GM13977 (cell line): Measurements from ENCODE around the gene CNR2.

Source experiments
- DNase-seq: peaks from one replicate; pipeline ENCODE4 v3.0.0; 2012; ENCODE audit warnings: low spot score
- in situ Hi-C: fragments of 300-500 bp; cut with MboI; formaldehyde crosslinking; loops from one replicate; pipeline ENCODE4 v1.12.0; 2022; ENCODE audit warnings: low sequenced_read_pairs, low pct_unique_long_range_greater_than_20kb, mixed read lengths, inconsistent platforms; ENCODE audit not compliant: unreplicated experiment
- TF ChIP-seq, protein P1 (sequence below): IDR thresholded peaks from 2 replicates; pipeline ENCODE4 v1.5.1; 2012; ENCODE audit warnings: mild to moderate bottlenecking, control low read depth; ENCODE audit not compliant: insufficient read depth; ENCODE audit errors: extremely low read depth, missing control alignments

The CNR2 gene

DNA sequence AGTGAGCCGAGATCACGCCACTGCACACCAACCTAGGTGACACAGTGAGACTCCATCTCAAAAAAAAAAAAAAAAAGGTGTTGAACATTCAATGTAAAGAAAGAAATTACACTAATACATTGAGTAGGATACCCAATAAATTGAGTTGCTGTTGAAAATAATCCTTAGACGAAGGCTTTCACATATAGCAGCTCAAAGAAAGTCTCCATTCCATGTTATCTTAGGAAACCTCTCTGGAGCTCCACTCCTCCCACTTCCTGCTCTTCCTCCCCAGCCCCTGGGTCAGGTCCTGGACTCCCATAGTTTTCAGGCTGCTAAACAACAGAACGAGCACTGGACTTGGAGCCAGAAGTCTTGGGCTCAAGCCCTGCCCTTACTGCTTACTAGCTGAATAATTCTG is 15.6 kb upstream of the CNR2 start:
- in situ Hi-C loops, result no loop called here
- no peak for DNase-seq
- TF ChIP-seq, protein P1, sequence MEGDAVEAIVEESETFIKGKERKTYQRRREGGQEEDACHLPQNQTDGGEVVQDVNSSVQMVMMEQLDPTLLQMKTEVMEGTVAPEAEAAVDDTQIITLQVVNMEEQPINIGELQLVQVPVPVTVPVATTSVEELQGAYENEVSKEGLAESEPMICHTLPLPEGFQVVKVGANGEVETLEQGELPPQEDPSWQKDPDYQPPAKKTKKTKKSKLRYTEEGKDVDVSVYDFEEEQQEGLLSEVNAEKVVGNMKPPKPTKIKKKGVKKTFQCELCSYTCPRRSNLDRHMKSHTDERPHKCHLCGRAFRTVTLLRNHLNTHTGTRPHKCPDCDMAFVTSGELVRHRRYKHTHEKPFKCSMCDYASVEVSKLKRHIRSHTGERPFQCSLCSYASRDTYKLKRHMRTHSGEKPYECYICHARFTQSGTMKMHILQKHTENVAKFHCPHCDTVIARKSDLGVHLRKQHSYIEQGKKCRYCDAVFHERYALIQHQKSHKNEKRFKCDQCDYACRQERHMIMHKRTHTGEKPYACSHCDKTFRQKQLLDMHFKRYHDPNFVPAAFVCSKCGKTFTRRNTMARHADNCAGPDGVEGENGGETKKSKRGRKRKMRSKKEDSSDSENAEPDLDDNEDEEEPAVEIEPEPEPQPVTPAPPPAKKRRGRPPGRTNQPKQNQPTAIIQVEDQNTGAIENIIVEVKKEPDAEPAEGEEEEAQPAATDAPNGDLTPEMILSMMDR, result no peak

DNA sequence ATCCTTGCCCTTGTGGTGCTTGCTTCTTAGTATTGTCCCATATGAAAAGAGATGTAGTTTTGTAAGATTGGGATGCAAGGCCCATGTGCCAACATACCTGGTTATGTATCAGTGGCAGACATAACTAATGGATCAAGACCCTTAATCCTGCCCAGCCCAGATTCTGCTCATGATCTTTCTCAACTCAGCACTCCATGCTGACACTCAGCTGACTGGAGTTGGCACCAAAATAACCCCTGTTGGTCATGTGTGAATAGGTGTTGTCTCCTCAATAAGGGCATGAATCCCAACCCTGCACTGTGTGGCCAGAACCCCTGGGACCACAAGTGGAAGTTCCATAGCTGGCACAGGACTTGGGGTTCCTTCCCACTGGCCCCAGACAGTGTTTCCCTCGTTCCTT is 13.9 kb upstream of the CNR2 start:
- DNase-seq, result no peak
- TF ChIP-seq, protein P1, result no peak
- in situ Hi-C loops, result no loop called here

DNA sequence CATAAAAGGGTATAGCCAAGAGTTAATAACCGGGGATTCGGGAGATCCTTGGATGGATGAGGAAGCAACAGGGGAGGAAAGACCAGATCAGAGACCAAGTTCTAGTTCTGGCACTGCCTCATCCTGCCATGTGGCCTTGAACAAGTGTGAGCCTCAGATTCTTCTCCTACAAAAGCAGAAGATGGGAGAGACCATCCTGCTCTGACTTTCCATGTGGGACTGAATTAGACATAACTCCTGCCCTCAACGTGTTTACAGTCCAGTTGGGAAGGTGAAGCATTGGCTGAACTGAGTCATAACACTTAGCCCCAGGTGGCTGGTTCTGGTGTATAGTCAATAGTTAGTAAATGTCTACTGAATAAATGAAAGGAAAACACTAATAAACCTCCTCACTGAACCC is 12.1 kb upstream of the CNR2 start:
- TF ChIP-seq, protein P1, result no peak
- in situ Hi-C loops, result no loop called here
- DNase-seq, result no peak

DNA sequence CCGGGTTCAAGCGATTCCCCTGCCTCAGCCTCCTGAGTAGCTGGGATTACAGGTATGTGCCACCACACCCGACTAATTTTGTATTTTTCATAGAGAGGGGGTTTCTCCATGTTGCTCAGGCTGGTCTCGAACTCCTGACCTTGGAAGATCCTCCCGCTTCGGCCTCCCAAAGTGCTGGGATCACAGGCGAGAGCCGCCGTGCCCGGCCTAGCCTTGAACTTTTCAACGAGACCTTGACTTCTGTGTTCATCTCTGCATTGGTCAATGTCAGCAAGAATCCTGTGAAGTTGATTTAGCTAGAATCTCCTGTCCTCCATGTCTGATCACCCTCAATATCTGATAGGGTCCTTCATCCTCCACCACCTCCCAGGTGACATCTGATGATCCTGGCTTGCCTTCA is 11.4 kb upstream of the CNR2 start:
- DNase-seq, result no peak
- in situ Hi-C loops, result no loop called here
- TF ChIP-seq, protein P1, result no peak

DNA sequence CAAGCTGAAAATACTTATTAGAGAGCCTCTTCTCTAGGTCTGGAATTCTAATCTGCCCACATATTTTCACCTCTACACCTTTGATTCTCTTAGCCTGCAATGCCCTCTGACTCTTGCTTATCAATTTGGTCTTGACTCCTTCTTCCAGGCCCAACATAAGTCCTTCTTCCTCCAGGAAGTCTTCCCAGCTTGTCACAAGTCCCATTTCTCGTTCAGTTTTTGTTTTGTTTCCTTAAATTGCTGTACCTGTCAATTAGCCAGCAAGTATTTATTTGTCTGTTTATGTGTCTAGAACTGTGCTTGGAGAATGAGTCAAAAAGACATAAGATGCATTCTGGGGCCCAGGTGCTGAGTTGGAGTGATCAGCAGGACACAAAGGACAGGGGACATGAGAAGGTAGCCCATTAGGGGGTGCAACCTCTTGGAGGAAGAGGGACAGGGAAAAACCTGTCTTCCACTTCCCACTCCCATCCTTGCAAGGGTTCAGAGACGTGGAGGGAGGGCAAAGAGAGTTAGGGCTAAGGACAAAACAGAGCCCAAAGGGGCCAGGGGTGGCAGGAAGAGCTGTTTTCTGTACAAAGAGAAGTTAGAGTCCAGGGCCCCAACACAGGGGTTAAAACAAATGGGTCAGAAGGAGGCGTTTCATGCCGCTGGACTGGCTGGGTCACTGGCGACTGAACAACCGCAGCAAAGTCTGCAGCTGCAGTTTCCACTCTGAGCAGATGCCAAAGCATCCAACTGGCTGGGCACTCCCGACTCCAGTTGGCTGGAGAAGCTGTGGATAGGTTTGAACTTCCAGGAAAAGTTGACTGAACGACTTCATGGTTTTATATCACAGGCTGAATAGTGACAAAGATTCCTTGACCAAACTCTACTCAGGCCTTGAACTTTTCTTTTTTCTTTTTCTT is 10.7 kb upstream of the CNR2 start:
- TF ChIP-seq, protein P1, result no peak
- in situ Hi-C loops, result no loop called here
- DNase-seq, result no peak

DNA sequence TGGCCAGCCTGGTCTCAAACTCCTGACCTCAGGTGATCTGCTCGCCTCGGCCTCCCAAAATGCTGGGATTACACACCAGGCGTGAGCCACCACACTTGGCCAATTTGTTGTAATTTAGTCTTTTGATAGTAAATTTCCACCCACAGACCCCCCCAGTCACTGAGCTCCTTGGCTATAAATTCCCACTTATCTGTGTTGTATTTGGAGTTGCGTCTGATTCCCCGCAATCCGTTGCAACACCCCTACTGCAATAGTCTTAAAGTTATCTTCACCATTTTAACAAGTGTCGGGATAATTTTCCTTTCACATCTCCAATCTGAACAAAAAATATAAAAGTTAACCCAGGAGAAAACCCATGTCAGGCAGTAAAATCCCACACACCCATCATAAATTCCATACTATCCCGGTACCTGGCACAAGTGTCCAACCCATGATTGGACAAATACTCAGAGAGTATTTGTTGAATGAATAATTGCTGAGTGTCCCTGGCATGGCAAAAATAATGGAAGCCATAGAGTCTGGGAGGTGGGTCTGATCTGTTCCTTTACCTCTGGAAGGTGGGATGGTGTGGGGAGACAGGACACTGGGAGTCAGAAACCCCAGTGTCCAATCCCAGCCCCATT is 9.3 kb upstream of the CNR2 start:
- in situ Hi-C loops, result no loop called here

More for the DNA sequence above, 9.3 kb upstream of the CNR2 start:
- TF ChIP-seq, protein P1, result no peak
- no peak for DNase-seq
